NCI-H345 treated with DMSO at 0.1 percent for 48 hours (cell line): Measurements from ENCODE around the gene TARDBP.
"Not testable (repeated sequence)": the region's sequence is repeated elsewhere in the genome, so short reads cannot be mapped to it uniquely, and the experiment has no call there.

ENCODE experiments used
- DNase-seq: peaks from one replicate; lab custom pipeline; 2025; ENCODE audit not compliant: unreplicated experiment; lab: John Stamatoyannopoulos, UW

Gene TARDBP

GRCh38 chr1:10992004-10992403, 20.4 kb upstream of the TARDBP start:
- DNase-seq: not testable (repeated sequence)

GRCh38 chr1:10992864-10993263, 19.6 kb upstream of the TARDBP start:
- no peak for DNase-seq

- no peak for DNase-seq
These were observed 16.4 kb upstream of the TARDBP start for GRCh38 chr1:10996100-10996499.

GRCh38 chr1:11000526-11000925, 11.9 kb upstream of the TARDBP start:
- DNase-seq: no peak

GRCh38 chr1:11013160-11013531, 692 bp downstream of the TARDBP start:
- no peak for DNase-seq

- DNase-seq: not testable (repeated sequence)
These were observed 6.9 kb downstream of the TARDBP start for GRCh38 chr1:11019358-11019757.

GRCh38 chr1:11019971-11020370, 7.5 kb downstream of the TARDBP start:
- DNase-seq: no peak

- no peak for DNase-seq
These were observed 10.7 kb downstream of the TARDBP start for GRCh38 chr1:11023201-11023600.

- no peak for DNase-seq
These were observed 11.9 kb downstream of the TARDBP start for GRCh38 chr1:11024154-11024873.

- DNase-seq: no peak
These were observed 12.4 kb downstream of the TARDBP start for GRCh38 chr1:11024874-11025203.

- no peak for DNase-seq
These were observed 13.2 kb downstream of the TARDBP start for GRCh38 chr1:11025618-11026017.

GRCh38 chr1:11026052-11026451, 13.6 kb downstream of the TARDBP start:
- no peak for DNase-seq

- no peak for DNase-seq
These were observed 14.4 kb downstream of the TARDBP start for GRCh38 chr1:11026903-11027302.

GRCh38 chr1:11027316-11027715, 14.9 kb downstream of the TARDBP start:
- DNase-seq: no peak

- DNase-seq: no peak
These were observed 15.6 kb downstream of the TARDBP start for GRCh38 chr1:11028018-11028417.

GRCh38 chr1:11030865-11031264, 18.4 kb downstream of the TARDBP start:
- no peak for DNase-seq

GRCh38 chr1:11031624-11032262, 19.3 kb downstream of the TARDBP start:
- DNase-seq: no peak

- not testable (repeated sequence) for DNase-seq
These were observed 24.7 kb downstream of the TARDBP start for GRCh38 chr1:11037019-11037739.

GRCh38 chr1:11037740-11038182, 25.3 kb downstream of the TARDBP start:
- peak; percentile 87 for DNase-seq

- no peak for DNase-seq
These were observed 27.1 kb downstream of the TARDBP start for GRCh38 chr1:11039351-11040104.

GRCh38 chr1:11040105-11040429, 27.6 kb downstream of the TARDBP start:
- DNase-seq: not testable (repeated sequence)

GRCh38 chr1:11041048-11041447, 28.6 kb downstream of the TARDBP start:
- no peak for DNase-seq
